Measurements from ENCODE around the gene CAB39.
"Not testable (repeated sequence)": the region's sequence is repeated elsewhere in the genome, so short reads cannot be mapped to it uniquely, and the experiment has no call there.

Gene CAB39

GRCh38 chr2:230684270-230685168, 28.1 kb upstream of the CAB39 start:
- DNase-seq (ENCODE audit: low read depth in 2 of 2): no peak

- DNase-seq (ENCODE audit: low read depth in 2 of 2): no peak
Measured at GRCh38 chr2:230685178-230685577, 27.5 kb upstream of the CAB39 start.

GRCh38 chr2:230687498-230687897, 25.1 kb upstream of the CAB39 start:
- no peak for DNase-seq (ENCODE audit: low read depth in 2 of 2)

GRCh38 chr2:230688490-230688889, 24.2 kb upstream of the CAB39 start:
- DNase-seq (ENCODE audit: low read depth in 2 of 2): no peak

GRCh38 chr2:230690439-230690838, 22.2 kb upstream of the CAB39 start:
- DNase-seq (ENCODE audit: low read depth in 2 of 2): no peak

GRCh38 chr2:230691005-230691647, 21.5 kb upstream of the CAB39 start:
- no peak for DNase-seq (ENCODE audit: low read depth in 2 of 2)

GRCh38 chr2:230692760-230693159, 19.9 kb upstream of the CAB39 start:
- no peak for DNase-seq (ENCODE audit: low read depth in 2 of 2)

GRCh38 chr2:230693411-230693810, 19.2 kb upstream of the CAB39 start:
- no peak for DNase-seq (ENCODE audit: low read depth in 2 of 2)

- DNase-seq (ENCODE audit: low read depth in 2 of 2): no peak
Measured at GRCh38 chr2:230694241-230694640, 18.4 kb upstream of the CAB39 start.

- no peak for DNase-seq (ENCODE audit: low read depth in 2 of 2)
Measured at GRCh38 chr2:230695551-230695950, 17.1 kb upstream of the CAB39 start.

- DNase-seq (ENCODE audit: low read depth in 2 of 2): no peak
Measured at GRCh38 chr2:230696670-230697069, 16.0 kb upstream of the CAB39 start.

GRCh38 chr2:230697676-230698075, 15.0 kb upstream of the CAB39 start:
- no peak for DNase-seq (ENCODE audit: low read depth in 2 of 2)

GRCh38 chr2:230698753-230699152, 13.9 kb upstream of the CAB39 start:
- not testable (repeated sequence) for DNase-seq (ENCODE audit: low read depth in 2 of 2)

GRCh38 chr2:230700447-230700846, 12.2 kb upstream of the CAB39 start:
- DNase-seq (ENCODE audit: low read depth in 2 of 2): no peak

GRCh38 chr2:230701308-230701707, 11.3 kb upstream of the CAB39 start:
- no peak for DNase-seq (ENCODE audit: low read depth in 2 of 2)

- DNase-seq (ENCODE audit: low read depth in 2 of 2): not testable (repeated sequence)
Measured at GRCh38 chr2:230702457-230702856, 10.2 kb upstream of the CAB39 start.

GRCh38 chr2:230703514-230703913, 9.1 kb upstream of the CAB39 start:
- DNase-seq (ENCODE audit: low read depth in 2 of 2): no peak

- DNase-seq (ENCODE audit: low read depth in 2 of 2): no peak
Measured at GRCh38 chr2:230706053-230706521, 6.6 kb upstream of the CAB39 start.

- DNase-seq (ENCODE audit: low read depth in 2 of 2): no peak
Measured at GRCh38 chr2:230706966-230707365, 5.7 kb upstream of the CAB39 start.

- DNase-seq (ENCODE audit: low read depth in 2 of 2): no peak
Measured at GRCh38 chr2:230708204-230708603, 4.4 kb upstream of the CAB39 start.

- DNase-seq (ENCODE audit: low read depth in 2 of 2): no peak
Measured at GRCh38 chr2:230711224-230711623, 1.4 kb upstream of the CAB39 start.

GRCh38 chr2:230713331-230714135, 891 bp downstream of the CAB39 start:
- DNase-seq (ENCODE audit: low read depth in 2 of 2): peak in 1 of 2 donors; percentile 15
